GM21529 (cell line): Measurements from ENCODE around the gene FJX1.
"Not testable (repeated sequence)": the region's sequence is repeated elsewhere in the genome, so short reads cannot be mapped to it uniquely, and the experiment has no call there.

Experiments used
- ATAC-seq: cut with Tn5 transposase; IDR thresholded peaks from one replicate; pipeline ENCODE4 v1.9.1; 2021; ENCODE audit not compliant: unreplicated experiment

Gene FJX1

GRCh38 chr11:35663408-35663702, 45.1 kb downstream of the FJX1 start:
- ATAC-seq, result no peak

- ATAC-seq, result no peak
Measured at GRCh38 chr11:35664977-35665441, 46.7 kb downstream of the FJX1 start.

DNA sequence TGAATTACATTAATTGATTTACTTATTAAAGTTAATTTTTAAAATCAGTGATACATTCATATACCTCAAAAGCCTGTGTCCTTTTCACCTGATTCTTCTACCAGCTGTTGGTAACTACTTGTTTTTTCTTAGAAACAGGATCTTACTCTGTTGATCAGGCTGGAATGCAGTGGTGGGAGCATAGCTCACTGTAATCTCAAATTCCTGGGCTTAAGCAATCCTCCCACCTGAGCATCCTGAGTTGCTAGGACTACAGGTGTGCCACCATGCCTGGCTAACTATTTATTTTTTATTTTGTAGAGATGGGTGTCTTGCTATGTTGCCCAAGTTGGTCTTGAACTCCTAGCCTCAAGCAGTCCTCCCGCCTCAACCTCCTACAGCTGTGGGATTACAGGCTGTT, 49.0 kb downstream of the FJX1 start:
- no peak for ATAC-seq

DNA sequence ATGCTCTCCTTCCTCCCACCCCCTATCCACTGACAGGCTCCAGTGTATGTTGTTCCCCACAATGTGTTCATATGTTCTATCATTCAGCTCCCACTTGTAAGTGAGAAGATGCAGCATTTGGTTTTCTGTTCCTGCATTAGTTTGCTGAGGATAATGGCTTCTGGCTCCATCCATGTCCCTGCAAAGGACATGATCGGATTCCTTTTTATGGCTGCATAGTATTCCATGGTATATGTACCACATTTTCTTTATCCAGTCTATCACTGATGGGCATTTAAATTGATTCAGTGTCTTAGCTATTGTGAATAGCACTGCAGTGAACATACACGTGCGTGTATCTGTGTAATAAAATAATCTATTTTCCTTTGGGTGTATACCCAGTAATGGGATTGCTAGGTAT, 50.1 kb downstream of the FJX1 start:
- not testable (repeated sequence) for ATAC-seq
